PC-9 (cell line): ENCODE results near the gene LDHA.

Experiments
- CTCF ChIP-seq: fragments of 200-600 bp; sonication (generic); conservative IDR thresholded peaks from 2 replicates; pipeline ENCODE4 v1.6.1; 2017; ENCODE audit warnings: mixed run types, antibody characterized with exemption, mild to moderate bottlenecking, moderate library complexity
- EZH2 ChIP-seq: fragments of 200-600 bp; sonication (generic); IDR thresholded peaks from 2 replicates; pipeline ENCODE4 v1.8.0; 2017; ENCODE audit warnings: antibody characterized with exemption, low read depth

GRCh38 chr11:18419040-18419439, 24.7 kb downstream of the LDHA start:
- TF ChIP-seq CTCF (no peak), EZH2 (no peak)
